NOMO-1 treated with DMSO at 0.1 percent for 48 hours (cell line): ENCODE data around the gene OSER1.
A peak's percentile ranks its signal among the peaks of the same experiment; 100 is the strongest.
"Not testable (repeated sequence)": the region's sequence is repeated elsewhere in the genome, so short reads cannot be mapped to it uniquely, and the experiment has no call there.

Experiments
- DNase-seq: peaks from one replicate; lab custom pipeline; 2025; ENCODE audit not compliant: unreplicated experiment; lab: John Stamatoyannopoulos, UW

The OSER1 gene

GRCh38 chr20:44204156-44204831 is 6.3 kb downstream of the OSER1 start:
- peak; percentile 11 for DNase-seq

- DNase-seq = no peak
Observed at GRCh38 chr20:44203161-44203560, 7.4 kb downstream of the OSER1 start.

GRCh38 chr20:44200983-44201382 is 9.6 kb downstream of the OSER1 start:
- DNase-seq = no peak

- DNase-seq = no peak
Observed at GRCh38 chr20:44200371-44200770, 10.2 kb downstream of the OSER1 start.

GRCh38 chr20:44199877-44200276 is 10.7 kb downstream of the OSER1 start:
- no peak for DNase-seq

- no peak for DNase-seq
Observed at GRCh38 chr20:44198872-44199271, 11.7 kb downstream of the OSER1 start.

GRCh38 chr20:44196271-44196670 is 14.3 kb downstream of the OSER1 start:
- DNase-seq = no peak

GRCh38 chr20:44195605-44196004 is 15.0 kb downstream of the OSER1 start:
- DNase-seq = no peak

- DNase-seq = no peak
Observed at GRCh38 chr20:44193801-44194200, 16.8 kb downstream of the OSER1 start.

GRCh38 chr20:44191640-44192039 is 18.9 kb downstream of the OSER1 start:
- DNase-seq = not testable (repeated sequence)

GRCh38 chr20:44190197-44190852 is 20.2 kb downstream of the OSER1 start:
- DNase-seq = peak; percentile 46

GRCh38 chr20:44188752-44189151 is 21.8 kb downstream of the OSER1 start:
- DNase-seq = peak; percentile 84

GRCh38 chr20:44187772-44188709 is 22.5 kb downstream of the OSER1 start:
- DNase-seq = no peak

GRCh38 chr20:44187054-44187771 is 23.4 kb downstream of the OSER1 start, which contains the start of gene JPH2:
JPH2 (minus strand) TSS chr20:44187188; CDS start chr20:44186705, 483 bp downstream.
- DNase-seq = no peak

- no peak for DNase-seq
Observed at GRCh38 chr20:44186674-44187053, 23.9 kb downstream of the OSER1 start.

- no peak for DNase-seq
Observed at GRCh38 chr20:44186201-44186600, 24.4 kb downstream of the OSER1 start.

GRCh38 chr20:44185574-44185973 is 25.0 kb downstream of the OSER1 start:
- DNase-seq = no peak

GRCh38 chr20:44183282-44183681 is 27.3 kb downstream of the OSER1 start:
- no peak for DNase-seq

GRCh38 chr20:44182863-44183262 is 27.7 kb downstream of the OSER1 start:
- no peak for DNase-seq

- DNase-seq = no peak
Observed at GRCh38 chr20:44182135-44182765, 28.3 kb downstream of the OSER1 start.
